ENCODE measurements around the gene RASGRF2.

GRCh38 chr5:81256766-81257165 is 296.6 kb downstream of the RASGRF2 start:
- TF ChIP-seq EP300 (IDR thresholded peaks at IDR 0.05; ENCODE audit: low read depth) (no peak), POLR2A (IDR thresholded peaks at IDR 0.05) (no peak), POLR2AphosphoS5 (IDR thresholded peaks at IDR 0.05) (no peak)

Data from transverse colon (tissue), 3 donors.